GM12878 (cell line): ENCODE results near the gene COA1.

Experiments
- CTCF ChIP-seq, 3 experiments: IDR thresholded peaks in 2 of 3; conservative IDR thresholded peaks in 1 of 3; 2 replicates each; pipeline ENCODE4 v1.5.1; 2011; ENCODE audit warnings: low read depth in 3 of 3, low read length in 3 of 3, mild to moderate bottlenecking in 3 of 3, control low read depth in 2 of 3, moderate library complexity in 2 of 3, inconsistent platforms in 1 of 3, mixed read lengths in 1 of 3; ENCODE audit not compliant: control insufficient read depth in 2 of 3, insufficient read depth in 1 of 3; ENCODE audit errors: extremely low read depth in 1 of 3
- EZH2 ChIP-seq: IDR thresholded peaks from 2 replicates; pipeline ENCODE4 v1.6.1; 2012; ENCODE audit warnings: low read depth, mild to moderate bottlenecking, control low read depth, inconsistent platforms, low read length, borderline replicate concordance; ENCODE audit not compliant: control insufficient read depth
- HDGF ChIP-seq: fragments of 450-650 bp; IDR thresholded peaks from 2 replicates; pipeline ENCODE4 v1.6.1; 2016; ENCODE audit warnings: antibody characterized with exemption
- NRF1 ChIP-seq: conservative IDR thresholded peaks from 2 replicates; pipeline ENCODE4 v1.6.1; 2011; ENCODE audit warnings: mild to moderate bottlenecking, low read depth, low read length, improper control_type of control experiment
- POLR2AphosphoS5 ChIP-seq: IDR thresholded peaks from 2 replicates; pipeline ENCODE4 v1.6.1; 2011; ENCODE audit warnings: mild to moderate bottlenecking, low read length, inconsistent platforms
- SP1 ChIP-seq: IDR thresholded peaks from one replicate; pipeline ENCODE4 v1.6.1; 2011; ENCODE audit warnings: low read depth, low read length
- SUPT20H ChIP-seq: IDR thresholded peaks from 2 replicates; pipeline ENCODE4 v1.6.1; 2011; ENCODE audit warnings: low read depth, mild to moderate bottlenecking, low read length, moderate library complexity, borderline replicate concordance; ENCODE audit not compliant: control insufficient read depth
- TARDBP ChIP-seq: IDR thresholded peaks from 2 replicates; pipeline ENCODE4 v1.6.1; 2016; ENCODE audit warnings: borderline replicate concordance
- ZNF24 ChIP-seq: fragments of 450-650 bp; IDR thresholded peaks from 2 replicates; pipeline ENCODE4 v1.6.1; 2017; ENCODE audit warnings: antibody characterized with exemption, mild to moderate bottlenecking
- TF ChIP-seq, protein P1 (sequence below): fragments of 450-650 bp; IDR thresholded peaks from 2 replicates; pipeline ENCODE4 v1.6.1; 2017; ENCODE audit warnings: borderline replicate concordance

- no peak for TF ChIP-seq HDGF
- TF ChIP-seq EZH2, result no peak
- TF ChIP-seq CTCF (IDR thresholded peaks at IDR 0.05 in 2 of 3, conservative IDR thresholded peaks at IDR 0.05 in 1 of 3; ENCODE audit: control insufficient read depth in 2 of 3, extremely low read depth in 1 of 3, insufficient read depth in 1 of 3, low read depth in 3 of 3, low read length in 3 of 3), result no peak
- TF ChIP-seq TARDBP, result no peak
- TF ChIP-seq SUPT20H, result no peak
- TF ChIP-seq, protein P1, sequence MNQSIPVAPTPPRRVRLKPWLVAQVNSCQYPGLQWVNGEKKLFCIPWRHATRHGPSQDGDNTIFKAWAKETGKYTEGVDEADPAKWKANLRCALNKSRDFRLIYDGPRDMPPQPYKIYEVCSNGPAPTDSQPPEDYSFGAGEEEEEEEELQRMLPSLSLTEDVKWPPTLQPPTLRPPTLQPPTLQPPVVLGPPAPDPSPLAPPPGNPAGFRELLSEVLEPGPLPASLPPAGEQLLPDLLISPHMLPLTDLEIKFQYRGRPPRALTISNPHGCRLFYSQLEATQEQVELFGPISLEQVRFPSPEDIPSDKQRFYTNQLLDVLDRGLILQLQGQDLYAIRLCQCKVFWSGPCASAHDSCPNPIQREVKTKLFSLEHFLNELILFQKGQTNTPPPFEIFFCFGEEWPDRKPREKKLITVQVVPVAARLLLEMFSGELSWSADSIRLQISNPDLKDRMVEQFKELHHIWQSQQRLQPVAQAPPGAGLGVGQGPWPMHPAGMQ, result no peak
- no peak for TF ChIP-seq ZNF24
- no peak for TF ChIP-seq POLR2AphosphoS5
- TF ChIP-seq NRF1, result no peak
- no peak for TF ChIP-seq SP1
Observed at GRCh38 chr7:43768887-43769272, 39.6 kb upstream of the COA1 start.
